HEK293T (cell line): ENCODE data around the gene ZFAND2B.

Source experiments
- ARNT ChIP-seq: fragments of 450-650 bp; IDR thresholded peaks from 2 replicates; pipeline ENCODE4 v1.6.1; 2017; ENCODE audit warnings: mild to moderate bottlenecking
- ELF4 ChIP-seq: fragments of 450-650 bp; IDR thresholded peaks from 2 replicates; pipeline ENCODE4 v1.6.1; 2017; ENCODE audit warnings: antibody characterized with exemption
- PKNOX1 ChIP-seq: fragments of 450-650 bp; IDR thresholded peaks from 2 replicates; pipeline ENCODE4 v1.6.1; 2016

GRCh38 chr2:219177552-219178376, 28.8 kb upstream of the ZFAND2B start, which contains the start of gene RETREG2:
- TF ChIP-seq ARNT (peak; percentile 14; the same call in 1 of the 2 replicates), PKNOX1 (no peak), ELF4 (no peak)
